ENCODE results near the gene OTUD7B.

Gene OTUD7B

DNA sequence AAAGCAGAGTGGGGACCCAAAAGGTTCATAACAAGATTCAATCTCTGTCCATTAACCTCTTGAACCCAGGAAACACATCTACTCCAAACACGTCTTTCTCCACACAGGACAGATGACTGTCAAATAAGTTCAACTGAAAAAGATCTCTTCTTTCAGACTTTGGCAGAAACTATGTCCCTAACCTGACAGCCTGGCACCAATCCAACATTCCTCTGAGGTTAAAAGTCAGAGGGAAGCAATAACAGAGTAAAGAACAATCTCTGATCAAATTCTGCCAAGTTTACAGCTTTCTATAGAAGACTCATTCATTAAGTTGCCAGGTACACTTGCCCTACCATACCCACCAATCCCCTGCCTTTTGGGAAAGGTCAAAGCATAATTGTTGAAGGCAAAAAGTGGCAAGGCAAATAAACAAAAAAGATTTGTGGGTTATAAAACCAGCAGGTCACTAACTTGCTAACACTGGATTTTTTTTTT lies 31.9 kb downstream of the OTUD7B start:
- DNase-seq (ENCODE audit: low read depth): no peak
- no peak for TF ChIP-seq CTCF (IDR thresholded peaks at IDR 0.05; ENCODE audit: insufficient read depth, low read depth, low read length, missing control alignments)
- H3K4me3 ChIP-seq (ENCODE audit: low read depth, low read length): no peak overlapping the region

DNA sequence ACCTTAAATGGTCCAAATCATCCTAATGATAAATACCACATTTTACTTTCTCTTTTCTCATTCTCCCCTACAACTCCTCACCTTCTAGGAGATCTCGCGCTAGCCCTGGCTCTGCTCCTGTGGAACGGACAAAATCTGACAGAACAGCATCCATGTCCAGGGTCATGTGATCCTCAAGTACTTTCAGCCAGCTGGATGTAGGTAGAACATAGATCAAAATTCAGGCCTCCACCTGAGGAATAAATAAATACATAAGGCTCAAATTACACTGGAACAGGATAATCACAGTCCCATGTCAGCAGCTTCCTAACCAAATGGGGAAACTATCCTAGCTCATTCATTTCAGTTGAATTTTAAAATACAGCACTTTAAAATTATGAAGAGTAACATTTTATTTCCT lies 33.2 kb downstream of the OTUD7B start:
- DNase-seq (ENCODE audit: low read depth): no peak
- TF ChIP-seq CTCF (IDR thresholded peaks at IDR 0.05; ENCODE audit: insufficient read depth, low read depth, low read length, missing control alignments): no peak
- no peak overlapping the region for H3K4me3 ChIP-seq (ENCODE audit: low read depth, low read length)

GRCh38 chr1:149972547-149972946 lies 38.0 kb downstream of the OTUD7B start:
- no peak for TF ChIP-seq CTCF (IDR thresholded peaks at IDR 0.05; ENCODE audit: insufficient read depth, low read depth, low read length, missing control alignments)
- DNase-seq (ENCODE audit: low read depth): no peak
- H3K4me3 ChIP-seq (ENCODE audit: low read depth, low read length): no peak overlapping the region

GRCh38 chr1:149967646-149968045 lies 42.9 kb downstream of the OTUD7B start:
- TF ChIP-seq CTCF (IDR thresholded peaks at IDR 0.05; ENCODE audit: insufficient read depth, low read depth, low read length, missing control alignments): no peak
- H3K4me3 ChIP-seq (ENCODE audit: low read depth, low read length): no peak overlapping the region
- no peak for DNase-seq (ENCODE audit: low read depth)

DNA sequence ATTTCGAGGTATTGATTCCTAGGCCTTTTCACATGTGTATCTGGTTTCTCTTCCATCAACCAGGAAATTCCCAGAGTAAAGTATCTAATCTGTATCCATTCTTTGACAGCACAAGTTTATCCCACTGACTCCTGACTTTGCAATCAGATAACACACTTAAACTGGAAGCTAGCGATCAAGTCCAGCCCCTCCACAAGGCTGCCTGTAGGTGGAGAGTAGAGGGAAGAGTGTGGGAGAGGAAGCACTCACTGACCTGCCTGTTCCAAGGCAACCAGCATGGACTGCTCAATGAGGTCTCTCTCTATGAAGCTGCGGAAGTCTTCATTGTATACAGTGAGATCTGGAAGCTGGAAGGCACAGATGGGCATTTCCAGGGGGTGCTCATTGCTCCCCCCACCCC lies 43.5 kb downstream of the OTUD7B start:
- no peak for DNase-seq (ENCODE audit: low read depth)
- no peak for TF ChIP-seq CTCF (IDR thresholded peaks at IDR 0.05; ENCODE audit: insufficient read depth, low read depth, low read length, missing control alignments)
- H3K4me3 ChIP-seq (ENCODE audit: low read depth, low read length): no peak overlapping the region

GRCh38 chr1:149966405-149966804 lies 44.1 kb downstream of the OTUD7B start:
- no peak for DNase-seq (ENCODE audit: low read depth)
- TF ChIP-seq CTCF (IDR thresholded peaks at IDR 0.05; ENCODE audit: insufficient read depth, low read depth, low read length, missing control alignments): no peak
- H3K4me3 ChIP-seq (ENCODE audit: low read depth, low read length): no peak overlapping the region

DNA sequence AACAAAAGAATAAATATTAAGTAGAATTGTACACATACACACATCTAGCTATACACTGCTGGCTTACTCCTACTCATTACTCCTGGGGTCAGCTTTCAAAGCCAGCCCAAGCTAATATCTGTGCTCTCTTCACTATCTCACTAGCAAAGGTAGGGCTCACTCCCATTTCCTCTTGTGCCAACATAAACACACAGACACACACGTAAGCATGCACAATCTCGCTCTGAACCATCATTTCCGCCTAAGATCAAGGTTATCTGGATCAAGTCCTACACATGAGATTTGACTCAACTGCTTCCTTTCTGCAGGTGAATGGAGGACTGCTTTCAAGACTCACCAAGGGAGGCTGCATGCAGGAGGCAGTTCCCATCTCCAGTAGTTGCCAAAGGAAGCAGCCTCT lies 45.1 kb downstream of the OTUD7B start:
- TF ChIP-seq CTCF (IDR thresholded peaks at IDR 0.05; ENCODE audit: insufficient read depth, low read depth, low read length, missing control alignments): no peak

More for the DNA sequence above, 45.1 kb downstream of the OTUD7B start:
- H3K4me3 ChIP-seq (ENCODE audit: low read depth, low read length): no peak overlapping the region
- no peak for DNase-seq (ENCODE audit: low read depth)

Measured in GM12865 (cell line).